G401.6 (cell line): Measurements from ENCODE around the gene SHTN1.

Experiments
- FAIRE-seq: peaks from 2 replicates; lab custom pipeline; 2012; peaks lifted over from hg19 to GRCh38; lab: Jason Lieb, UNC

The SHTN1 gene

GRCh38 chr10:116984202-116984990 lies 20.6 kb downstream of the SHTN1 start:
- FAIRE-seq, result no peak

GRCh38 chr10:116980041-116980440 lies 24.9 kb downstream of the SHTN1 start:
- no peak for FAIRE-seq

- FAIRE-seq, result no peak
These were observed 26.1 kb downstream of the SHTN1 start for GRCh38 chr10:116978901-116979300.

GRCh38 chr10:116974456-116975005 lies 30.5 kb downstream of the SHTN1 start:
- FAIRE-seq, result no peak

GRCh38 chr10:116973946-116974455 lies 31.0 kb downstream of the SHTN1 start:
- FAIRE-seq, result no peak

- FAIRE-seq, result no peak
These were observed 31.5 kb downstream of the SHTN1 start for GRCh38 chr10:116973371-116973905.

GRCh38 chr10:116972131-116972530 lies 32.9 kb downstream of the SHTN1 start:
- FAIRE-seq, result no peak

GRCh38 chr10:116970050-116970449 lies 34.9 kb downstream of the SHTN1 start:
- no peak for FAIRE-seq

GRCh38 chr10:116968331-116968730 lies 36.7 kb downstream of the SHTN1 start:
- FAIRE-seq, result no peak

- FAIRE-seq, result no peak
These were observed 43.4 kb downstream of the SHTN1 start for GRCh38 chr10:116961406-116962251.

GRCh38 chr10:116960066-116960776 lies 44.8 kb downstream of the SHTN1 start:
- no peak for FAIRE-seq

GRCh38 chr10:116952729-116953128 lies 52.3 kb downstream of the SHTN1 start:
- FAIRE-seq, result no peak

GRCh38 chr10:116948530-116948870 lies 56.5 kb downstream of the SHTN1 start:
- no peak for FAIRE-seq

GRCh38 chr10:116947841-116948529 lies 57.0 kb downstream of the SHTN1 start:
- FAIRE-seq, result no peak

- FAIRE-seq, result no peak
These were observed 60.1 kb downstream of the SHTN1 start for GRCh38 chr10:116944911-116945310.

- no peak for FAIRE-seq
These were observed 73.2 kb downstream of the SHTN1 start for GRCh38 chr10:116931806-116932205.

GRCh38 chr10:116926426-116926825 lies 78.6 kb downstream of the SHTN1 start:
- FAIRE-seq, result no peak

GRCh38 chr10:116925056-116925455 lies 79.9 kb downstream of the SHTN1 start:
- no peak for FAIRE-seq

GRCh38 chr10:116919706-116920105 lies 85.3 kb downstream of the SHTN1 start:
- no peak for FAIRE-seq

- FAIRE-seq, result no peak
These were observed 85.8 kb downstream of the SHTN1 start for GRCh38 chr10:116919164-116919563.

- FAIRE-seq, result no peak
These were observed 86.4 kb downstream of the SHTN1 start for GRCh38 chr10:116918583-116918982.
